NCI-H2171 treated with DMSO at 0.1 percent for 48 hours (cell line): Measurements from ENCODE around the gene CPEB3.
A peak's percentile ranks its signal among the peaks of the same experiment; 100 is the strongest.
"Not testable (repeated sequence)": the region's sequence is repeated elsewhere in the genome, so short reads cannot be mapped to it uniquely, and the experiment has no call there.

Source experiments
- DNase-seq: peaks from one replicate; lab custom pipeline; 2025; lab: John Stamatoyannopoulos, UW

Gene CPEB3

DNA sequence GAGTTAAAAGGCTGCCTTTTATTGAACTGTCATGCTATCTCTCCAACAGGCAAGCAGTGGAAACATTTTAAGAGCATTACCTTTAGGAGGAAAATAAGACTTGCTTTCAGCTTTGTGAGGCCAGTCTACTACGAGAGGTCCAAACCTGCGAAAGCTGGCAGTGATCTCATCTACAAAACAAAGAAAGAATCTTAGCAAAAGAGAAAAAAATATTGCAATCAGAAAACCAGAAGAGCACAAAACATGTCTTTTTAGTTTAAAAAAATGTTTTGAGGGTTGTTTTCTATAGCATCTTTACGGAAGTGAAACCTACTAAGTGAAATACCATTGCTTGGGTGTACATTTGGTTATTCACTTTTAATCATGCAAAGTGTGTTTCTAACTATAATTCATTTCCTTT is 147.9 kb downstream of the CPEB3 start:
- no peak for DNase-seq

DNA sequence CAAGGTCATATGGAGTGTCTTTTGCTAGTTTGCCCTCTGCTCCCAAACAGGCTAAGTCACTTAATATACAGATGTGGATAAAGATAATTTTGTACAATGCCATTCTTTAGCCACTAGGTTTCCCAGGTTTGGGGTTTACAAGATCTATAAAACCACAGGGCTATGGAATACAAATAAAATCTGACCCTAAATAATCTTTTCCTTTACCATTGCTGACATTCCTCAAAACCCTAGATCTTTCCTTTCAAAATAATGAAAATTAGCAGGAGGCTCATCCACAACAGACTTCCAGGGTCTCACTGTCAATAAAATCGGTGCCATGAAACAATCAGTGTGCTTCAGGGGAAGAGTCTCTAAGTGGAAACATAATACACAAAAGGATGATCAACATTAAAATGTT is 148.4 kb downstream of the CPEB3 start:
- DNase-seq, result no peak

DNA sequence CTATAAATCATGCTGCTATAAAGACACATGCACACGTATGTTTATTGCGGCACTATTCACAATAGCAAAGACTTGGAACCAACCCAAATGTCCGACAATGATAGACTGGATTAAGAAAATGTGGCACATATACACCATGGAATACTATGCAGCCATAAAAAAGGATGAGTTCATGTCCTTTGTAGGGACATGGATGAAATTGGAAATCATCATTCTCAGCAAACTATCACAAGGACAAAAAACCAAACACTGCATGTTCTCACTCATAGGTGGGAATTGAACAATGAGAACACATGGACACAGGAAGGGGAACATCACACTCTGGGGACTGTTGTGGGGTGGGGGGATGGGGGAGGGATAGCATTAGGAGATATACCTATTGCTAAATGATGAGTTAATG is 149.7 kb downstream of the CPEB3 start:
- not testable (repeated sequence) for DNase-seq

DNA sequence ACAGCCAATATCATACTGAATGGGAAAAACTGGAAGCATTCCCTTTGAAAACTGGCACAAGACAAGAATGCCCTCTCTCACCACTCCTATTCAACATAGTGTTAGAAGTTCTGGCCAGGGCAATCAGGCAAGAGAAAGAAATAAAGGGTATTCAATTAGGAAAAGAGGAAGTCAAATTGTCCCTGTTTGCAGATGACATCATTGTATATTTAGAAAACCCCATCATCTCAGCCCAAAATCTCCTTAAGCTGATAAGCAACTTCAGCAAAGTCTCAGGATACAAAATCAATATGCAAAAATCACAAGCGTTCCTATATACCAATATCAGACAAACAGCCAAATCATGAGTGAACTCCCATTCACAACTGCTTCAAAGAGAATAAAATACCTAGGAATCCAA is 156.8 kb downstream of the CPEB3 start:
- not testable (repeated sequence) for DNase-seq

DNA sequence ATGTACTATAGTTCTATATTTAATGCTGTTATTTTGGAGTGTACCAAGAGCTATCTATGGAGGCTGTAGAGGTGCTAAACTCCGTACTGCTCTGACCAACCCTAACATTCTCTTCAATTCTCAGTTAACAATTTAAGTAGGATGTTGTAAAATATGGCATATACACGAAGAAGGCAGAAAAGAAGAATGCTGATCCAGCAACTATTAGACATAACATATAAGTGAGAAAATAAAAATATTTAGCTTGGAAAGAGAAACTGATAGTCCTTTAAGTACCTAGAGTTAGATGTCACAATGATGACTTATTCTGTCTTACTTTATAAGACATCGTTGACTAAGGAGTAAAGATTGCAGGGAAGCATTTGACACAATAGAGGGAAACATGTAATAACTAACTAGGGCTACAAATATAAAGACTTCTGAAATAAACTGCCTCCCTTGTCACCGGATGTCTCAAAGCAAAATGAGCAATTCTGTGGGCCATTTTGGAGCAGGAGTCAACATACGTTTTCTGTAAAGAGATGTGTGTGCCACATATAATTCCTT is 159.5 kb downstream of the CPEB3 start:
- no peak for DNase-seq

DNA sequence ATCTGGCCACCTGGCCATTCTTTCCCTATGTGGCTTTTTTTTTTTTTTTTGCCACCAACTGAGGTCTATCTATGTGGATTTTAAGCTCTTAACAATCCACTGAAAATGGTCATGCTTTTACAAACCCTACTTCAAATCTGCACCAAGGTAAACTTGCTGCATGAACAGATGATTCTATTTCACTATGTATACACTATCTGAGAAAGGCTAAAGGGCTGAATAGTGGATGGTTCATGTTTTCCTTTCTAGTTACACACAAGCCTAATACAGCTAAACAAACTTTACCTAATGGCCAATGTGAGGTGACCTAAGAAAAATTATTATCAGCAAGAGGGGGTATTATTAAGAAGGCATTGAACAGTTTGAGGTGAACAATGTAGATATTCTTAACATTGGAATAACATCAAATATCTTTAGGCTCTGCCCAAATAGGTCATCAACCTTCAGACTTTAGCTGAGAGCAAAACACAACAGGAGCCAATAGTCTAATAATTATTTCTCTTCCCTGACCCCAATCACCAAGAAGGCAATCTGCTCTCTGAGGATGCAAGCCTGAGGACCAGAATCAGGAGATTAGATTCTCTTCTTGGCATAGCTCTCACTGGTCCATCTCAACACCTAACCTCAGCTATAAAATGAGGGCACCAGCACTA is 160.1 kb downstream of the CPEB3 start:
- DNase-seq, result no peak

DNA sequence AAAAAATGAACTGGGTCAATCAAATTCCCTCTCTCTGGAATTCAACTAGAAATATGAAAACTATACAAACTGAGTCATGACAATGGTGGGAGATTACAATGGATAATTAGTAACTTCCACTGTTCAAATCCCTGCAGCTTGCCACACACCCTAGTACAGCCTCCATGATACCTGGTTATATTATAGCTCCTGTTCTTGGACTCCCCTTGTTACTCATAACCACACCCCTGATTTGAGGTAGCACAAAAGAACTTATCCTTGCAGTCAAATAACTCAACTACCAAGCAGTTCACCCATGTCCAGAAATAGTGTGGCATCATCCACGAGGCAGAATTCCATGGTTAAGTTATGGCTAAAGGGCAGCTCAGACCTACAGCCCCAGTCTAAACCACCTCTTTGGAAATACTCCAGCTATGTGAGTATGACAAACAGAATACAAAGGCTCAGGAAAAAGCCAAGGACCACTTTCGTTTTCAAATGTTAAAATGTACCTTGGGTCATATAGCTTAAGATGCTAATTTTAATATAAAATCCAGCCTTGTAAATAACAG is 164.7 kb downstream of the CPEB3 start:
- DNase-seq, result no peak

DNA sequence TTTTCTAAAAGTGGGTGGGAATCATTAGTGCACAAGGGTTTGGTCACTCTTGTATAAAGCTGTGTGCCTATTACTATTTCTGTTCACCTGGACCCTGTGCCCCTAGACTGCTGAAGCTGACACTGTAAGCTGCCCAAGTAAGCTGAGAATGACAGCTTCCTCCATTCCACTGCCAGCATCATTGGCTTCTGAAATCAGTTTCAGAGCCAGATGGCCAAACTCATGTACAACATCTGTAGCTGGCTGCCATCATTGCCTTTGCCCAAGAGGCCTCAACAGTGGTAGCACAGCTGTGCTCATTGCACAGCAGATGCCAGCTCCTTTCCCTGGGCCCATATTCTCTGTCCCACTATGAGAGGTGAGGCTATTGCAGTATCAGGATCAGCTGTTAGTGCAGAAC is 165.7 kb downstream of the CPEB3 start:
- peak; percentile 63 for DNase-seq

DNA sequence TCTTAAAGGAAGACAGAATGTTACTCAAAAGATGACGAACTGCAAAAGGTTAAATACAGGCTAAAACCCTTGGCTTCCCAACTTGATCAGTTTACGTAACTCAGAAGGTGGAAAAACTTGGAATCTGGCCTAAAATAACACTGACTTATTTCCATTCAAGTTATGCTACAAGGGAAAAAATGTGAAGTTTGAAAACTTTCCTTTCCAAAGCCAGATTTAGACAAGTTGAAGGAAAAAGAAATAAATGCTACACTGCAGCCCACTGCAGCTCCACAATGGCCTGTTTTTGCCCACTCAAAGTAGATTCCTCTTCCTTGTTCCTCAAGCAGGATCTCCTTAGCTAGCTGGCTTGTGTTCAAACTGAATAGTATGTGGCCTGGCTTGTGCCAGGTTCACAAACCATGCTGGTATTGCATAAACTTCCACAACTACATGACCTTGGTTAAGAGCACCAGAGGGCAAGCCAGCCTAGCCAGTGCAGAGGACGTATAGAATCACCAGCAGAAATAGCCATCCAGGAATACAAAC is 166.2 kb downstream of the CPEB3 start:
- DNase-seq, result no peak

DNA sequence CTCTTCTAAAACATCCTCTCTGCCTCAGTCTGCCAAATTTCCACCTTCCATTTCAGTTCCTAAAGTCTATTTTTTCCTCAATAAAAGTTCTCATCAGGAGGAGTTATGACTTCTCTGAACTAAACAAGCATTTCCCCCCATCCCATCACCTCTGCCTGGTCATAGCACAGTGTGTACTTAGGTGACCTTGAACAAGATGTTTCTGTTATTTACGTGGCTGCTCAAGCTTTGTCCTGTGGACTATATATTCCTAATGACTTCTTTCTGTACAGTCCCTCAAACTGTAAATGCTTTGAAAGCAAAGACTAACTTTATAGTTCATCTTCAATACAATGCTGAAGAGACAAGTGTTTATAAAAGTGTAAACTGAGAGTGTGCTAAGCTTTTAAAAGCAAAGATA is 166.9 kb downstream of the CPEB3 start:
- no peak for DNase-seq

DNA sequence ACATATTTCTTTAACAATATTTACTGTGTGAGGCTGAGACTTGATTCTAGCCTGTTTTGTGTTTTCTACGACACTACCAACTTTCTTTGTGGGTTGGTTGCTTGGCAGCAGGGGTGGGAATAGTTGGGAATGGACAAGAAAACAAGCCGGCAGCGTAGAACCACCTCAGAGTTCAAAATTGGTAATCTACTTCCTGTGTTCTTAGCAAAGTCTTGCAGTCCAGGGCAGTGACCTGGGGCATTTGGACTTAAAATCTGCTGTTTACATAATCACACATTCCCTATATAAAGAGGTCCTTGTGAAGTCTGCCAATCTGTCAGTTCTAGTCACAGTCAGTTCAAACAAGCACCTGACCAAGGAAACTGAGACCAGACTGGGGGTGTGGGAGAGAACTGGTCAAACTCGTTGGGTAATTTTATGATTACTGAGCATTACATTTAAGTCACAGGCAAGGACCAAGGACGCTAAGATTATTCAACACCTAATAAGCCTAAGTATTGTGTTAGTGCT is 167.9 kb downstream of the CPEB3 start:
- DNase-seq, result no peak

DNA sequence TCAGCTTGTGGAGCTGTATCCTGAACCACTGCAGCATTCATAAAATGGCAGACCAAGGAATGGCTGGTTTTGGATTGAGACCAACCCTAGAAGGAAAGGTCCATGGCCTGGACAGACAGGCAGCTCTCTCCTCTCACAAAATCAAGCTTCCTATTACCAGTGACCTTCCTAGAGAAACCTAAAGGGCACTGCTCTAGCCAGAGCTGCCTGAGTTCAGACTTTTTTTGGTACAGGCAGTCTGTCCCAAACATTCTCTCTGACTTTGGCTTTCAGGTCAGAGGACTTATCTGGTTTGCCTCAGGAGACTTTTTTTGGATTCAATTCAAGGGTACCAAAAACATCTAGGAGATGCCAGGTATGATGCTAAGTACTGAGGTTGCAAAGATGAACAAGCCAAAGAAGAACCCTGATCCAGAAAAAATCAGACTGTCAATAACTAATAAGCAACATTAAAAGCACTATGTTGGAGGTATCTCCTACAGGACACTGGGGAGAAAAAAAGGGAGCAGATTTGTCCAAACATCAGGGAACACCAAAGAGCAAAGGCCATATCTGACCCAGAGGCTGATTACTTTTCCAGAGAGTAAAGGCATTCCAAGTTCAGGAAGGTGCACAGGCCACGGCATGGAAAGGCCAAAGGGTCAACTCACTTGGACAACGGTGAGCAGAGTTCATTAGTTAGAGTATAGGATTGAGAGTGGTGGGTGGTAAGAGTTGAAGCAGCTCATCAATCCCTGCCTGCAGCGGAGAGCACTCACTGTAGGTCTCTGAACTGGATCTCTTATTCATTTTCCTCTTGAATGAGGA is 169.0 kb downstream of the CPEB3 start:
- DNase-seq, result no peak

DNA sequence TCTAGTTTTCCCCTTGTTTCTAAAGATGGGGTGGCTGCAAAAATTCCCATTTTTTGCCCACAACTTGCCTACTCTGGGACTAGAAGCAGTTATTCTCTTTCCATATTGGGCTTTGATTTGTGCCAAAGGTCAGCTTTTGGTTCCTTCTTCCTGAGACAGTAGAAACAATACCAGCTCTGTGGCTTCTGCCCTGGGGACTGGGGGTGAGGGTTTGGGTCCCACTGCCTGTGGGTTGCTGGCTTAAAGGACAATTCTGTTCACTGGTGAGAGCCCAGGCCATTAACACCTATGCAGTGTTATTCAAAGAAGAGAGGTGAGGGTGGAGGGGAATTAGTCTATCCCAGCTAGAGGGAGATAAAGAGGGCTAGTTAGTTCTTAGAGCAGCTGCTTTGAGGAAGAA is 171.5 kb downstream of the CPEB3 start:
- no peak for DNase-seq

DNA sequence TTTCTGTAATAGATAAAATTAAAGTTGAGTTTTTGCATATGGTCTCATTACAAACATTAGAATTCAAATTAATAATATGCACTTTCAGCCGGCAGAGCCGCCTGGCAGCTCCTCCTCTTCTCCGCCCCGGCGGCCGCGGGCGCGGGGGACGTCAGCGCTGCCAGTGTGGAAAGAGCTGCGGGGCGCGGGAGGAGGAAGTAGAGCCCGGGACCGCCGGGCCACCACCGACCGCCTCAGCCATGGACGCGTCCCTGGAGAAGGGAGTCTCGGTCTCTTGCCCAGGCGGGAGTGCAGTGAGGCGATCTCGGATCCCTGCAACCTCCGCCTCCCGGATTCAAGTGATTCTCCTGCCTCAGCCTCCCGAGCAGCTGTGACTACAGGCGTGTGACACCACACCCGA is 176.0 kb downstream of the CPEB3 start:
- DNase-seq, result not testable (repeated sequence)

DNA sequence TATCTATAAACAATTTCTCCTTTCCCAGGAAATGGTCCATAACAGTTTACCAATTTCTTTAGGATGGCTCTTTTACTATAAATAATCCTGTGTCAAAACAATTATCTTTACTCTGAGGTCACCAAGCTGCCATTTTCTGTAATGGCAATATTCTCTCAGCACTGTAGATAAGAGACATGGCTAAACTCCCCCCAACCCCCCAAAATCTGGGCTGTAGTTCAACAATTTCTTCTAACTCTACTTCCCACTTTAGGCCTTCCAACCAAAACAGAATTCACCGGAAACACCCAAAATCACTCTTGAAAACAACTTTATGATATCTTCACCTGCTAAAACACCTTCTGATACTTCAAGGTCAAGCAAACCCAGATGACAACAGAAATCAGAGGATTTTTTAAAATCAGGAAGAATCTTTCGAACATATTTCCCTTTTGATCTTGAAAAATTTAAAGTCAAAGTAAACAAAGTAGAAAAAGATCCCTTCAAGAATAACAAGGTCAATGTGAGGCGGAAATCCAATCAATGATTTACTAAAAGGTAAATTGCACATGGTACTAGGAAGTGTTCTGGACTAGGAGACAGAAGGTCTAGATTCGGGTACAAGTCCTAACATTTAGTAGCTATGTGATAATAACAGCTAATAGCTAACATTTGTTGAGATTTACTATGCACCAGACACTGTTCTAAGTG is 176.8 kb downstream of the CPEB3 start:
- DNase-seq, result no peak

DNA sequence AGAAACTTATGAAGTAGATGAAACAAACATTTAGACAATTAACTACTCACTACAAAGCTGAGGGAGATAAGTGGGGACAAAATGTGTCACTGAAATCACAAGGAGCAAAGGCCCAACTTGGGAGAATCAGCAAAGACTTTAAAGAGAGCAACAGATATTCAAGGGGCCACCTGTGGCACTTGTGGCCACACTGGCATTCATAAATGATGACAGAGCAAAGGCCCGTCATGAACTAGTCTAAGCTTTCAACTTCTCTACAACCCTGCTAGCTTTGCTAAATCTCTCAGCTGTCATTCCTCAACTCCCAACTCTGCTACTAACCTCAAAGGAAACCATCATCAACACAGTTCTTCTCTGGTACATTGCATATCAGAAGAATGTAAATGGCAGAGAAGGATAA is 178.4 kb downstream of the CPEB3 start:
- no peak for DNase-seq

DNA sequence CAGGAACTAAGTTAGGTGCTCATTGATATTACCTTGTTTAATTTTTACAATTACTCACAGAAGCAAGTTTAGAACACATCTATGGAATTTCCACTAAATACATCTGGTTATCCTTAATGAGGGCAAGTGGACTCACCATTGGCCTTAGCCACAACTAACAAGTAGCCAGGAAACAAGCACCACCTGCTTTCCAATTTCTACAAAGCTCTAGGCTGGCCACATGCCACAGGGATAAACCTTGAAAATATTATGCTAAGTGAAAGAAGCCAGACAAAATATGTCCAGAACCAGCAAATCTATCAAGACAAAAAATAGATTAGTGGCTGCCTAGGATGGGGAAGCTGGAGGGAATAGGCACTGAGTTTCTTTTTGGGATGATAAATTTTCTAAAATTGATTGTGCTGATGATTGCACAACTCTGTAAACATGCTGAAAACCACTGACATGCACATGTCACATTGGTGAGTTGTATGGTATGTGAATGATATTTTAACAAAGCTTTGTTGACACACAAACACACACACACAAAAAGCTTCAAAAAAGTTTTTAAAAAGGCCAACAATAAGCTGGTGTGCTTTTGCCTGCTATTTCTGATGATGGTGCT is 179.4 kb downstream of the CPEB3 start:
- no peak for DNase-seq

DNA sequence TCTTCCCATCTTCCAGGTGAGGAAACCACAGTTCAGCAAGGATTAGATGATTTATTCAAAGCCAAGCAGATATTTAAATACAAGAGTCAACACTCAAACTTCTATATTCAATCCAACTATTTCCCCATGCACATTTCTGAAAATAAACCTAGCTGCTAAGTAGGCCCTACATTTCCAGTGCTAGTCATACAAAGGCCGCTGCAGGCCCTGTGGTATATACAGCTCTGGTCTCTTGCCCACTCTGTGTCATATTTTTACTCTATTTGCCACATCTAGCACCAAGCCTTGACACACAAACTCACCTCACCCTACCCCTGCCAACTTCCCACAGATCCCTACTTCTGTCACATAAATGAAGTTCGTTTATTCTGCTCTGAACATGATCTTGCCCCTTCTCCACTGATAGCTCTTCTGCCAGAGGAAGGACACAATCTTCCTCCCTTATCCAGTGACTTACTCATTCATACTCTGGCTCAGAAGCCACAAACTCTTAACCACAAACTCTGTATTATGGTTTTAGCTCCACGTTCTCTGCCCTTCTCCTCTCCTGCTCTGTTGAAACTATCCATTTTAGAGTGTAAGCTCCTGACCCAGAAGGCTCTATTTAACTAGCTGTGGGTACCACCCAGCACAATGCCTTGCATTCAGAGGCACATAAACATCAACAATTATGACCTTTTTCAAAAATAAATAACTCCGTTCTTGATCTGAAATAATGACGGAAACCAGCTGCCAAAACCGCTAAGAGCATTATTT is 180.7 kb downstream of the CPEB3 start:
- DNase-seq, result no peak

DNA sequence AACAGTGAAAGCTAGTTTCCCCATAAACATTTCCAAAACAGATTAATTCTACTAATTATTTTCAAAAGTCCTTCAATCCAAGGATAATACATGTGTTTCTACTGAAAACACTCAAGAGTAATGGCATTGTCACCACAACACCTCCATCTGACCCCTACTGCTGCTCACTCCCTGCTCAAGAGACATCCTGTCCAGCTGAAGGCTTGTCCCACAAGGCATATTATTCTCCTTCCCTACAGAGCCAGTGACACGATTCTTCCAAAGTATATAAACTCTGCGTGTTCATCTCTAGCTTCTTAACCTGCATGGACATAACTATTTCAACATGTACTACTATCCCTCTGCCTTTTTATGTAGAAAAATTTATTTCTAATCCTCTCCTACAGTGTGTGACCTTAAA is 182.1 kb downstream of the CPEB3 start:
- no peak for DNase-seq

DNA sequence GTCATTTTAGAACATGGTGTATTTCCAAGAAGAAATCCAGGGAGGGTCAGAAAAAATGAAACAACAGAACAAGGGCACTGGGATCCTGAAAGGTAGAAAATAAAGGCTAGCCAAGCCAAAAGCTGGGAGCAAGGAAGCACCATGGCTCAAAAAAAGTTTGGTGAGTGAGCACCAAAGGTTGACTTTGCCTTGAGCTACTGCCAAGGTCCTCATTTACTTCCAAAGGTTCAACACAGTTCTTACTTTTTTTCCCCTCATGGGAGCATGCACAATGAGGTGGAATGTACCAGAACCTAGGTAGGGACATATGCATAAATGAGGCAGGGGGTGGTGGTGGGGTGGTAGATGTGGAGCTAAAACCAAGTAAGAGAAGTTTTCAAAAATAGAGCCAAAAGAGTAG is 182.8 kb downstream of the CPEB3 start:
- no peak for DNase-seq
